ENCODE data around the gene ZFYVE26. TPM values are rescaled to one million over a fixed set of nuclear protein-coding genes. Genes with fewer than 3 reads are reported as not detected.
A peak's percentile ranks its signal among the peaks of the same experiment; 100 is the strongest.
"Not testable (repeated sequence)": the region's sequence is repeated elsewhere in the genome, so short reads cannot be mapped to it uniquely, and the experiment has no call there.

The ZFYVE26 gene
- total and polyA plus RNA-seq, 12 donors = 6.6 to 33.6 (median 22.1) TPM

- H3K4me1 ChIP-seq (replicated peaks in 1 of 2) = peaks cover 3 to 17% of the 10 kb centered on the region in 2 donors
- H3K36me3 ChIP-seq (replicated peaks in 1 of 2) = no peaks in the 10 kb centered on the region
- 27 to 49% (median 35%) methylated on average over 13 of the region's 13 CpGs for WGBS, 4 donors
- no peaks in the 10 kb centered on the region for H3K27me3 ChIP-seq
- no peaks in the 10 kb centered on the region for H3K9me3 ChIP-seq (replicated peaks in 1 of 3)
- DNase-seq = peak in 1 of 7 donors; percentile 23
- TF ChIP-seq POLR2A (IDR thresholded peaks at IDR 0.05) (no peak), CTCF (IDR thresholded peaks at IDR 0.05) (no peak)
- intact Hi-C loops (cut with DNase I) = no loop called here
- H3K4me3 ChIP-seq = peak overlapping the region in 2 of 4 donors; percentile 20 to 90
- H3K27ac ChIP-seq = peak overlapping the region in 1 of 5 donors; percentile 40
These were observed 4.1 kb upstream of the ZFYVE26 start for GRCh38 chr14:67820428-67820971.

GRCh38 chr14:67819563-67820421 is 3.4 kb upstream of the ZFYVE26 start, which contains the start of gene RAD51B:
RAD51B (plus strand) TSS chr14:67819779.
- DNase-seq = peak; percentile 84 to 96 (median 86)
- Histone ChIP-seq H3K27me3 (no peaks in the 10 kb centered on the region), H3K9me3 (replicated peaks in 1 of 3) (no peaks in the 10 kb centered on the region), H3K4me3 (peak within 1 kb of the TSS; percentile 20 to 90 (median 70)), H3K4me1 (replicated peaks in 1 of 2) (peaks cover 9 to 24% of the 10 kb centered on the region in 2 donors), H3K27ac (peak within 1 kb of the TSS in 3 of 5 donors; percentile 40 to 60 (median 51)), H3K36me3 (replicated peaks in 1 of 2) (no peaks in the 10 kb centered on the region)
- 0 to 2% (median 1%) methylated on average over 16 to 30 of the region's 30 CpGs for WGBS, 4 donors
- intact Hi-C loops (cut with DNase I) = no loop called here
- no peak for TF ChIP-seq POLR2A (IDR thresholded peaks at IDR 0.05)
- TF ChIP-seq CTCF (IDR thresholded peaks at IDR 0.05) = no peak

- peaks cover 9 to 24% of the 10 kb centered on the region in 2 donors for H3K4me1 ChIP-seq (replicated peaks in 1 of 2)
- H3K4me3 ChIP-seq; DNase-seq; H3K9me3 ChIP-seq (replicated peaks in 1 of 3); H3K27me3 ChIP-seq; H3K27ac ChIP-seq; H3K36me3 ChIP-seq (replicated peaks in 1 of 2); intact Hi-C loops (cut with DNase I): not testable (repeated sequence)
- WGBS, 4 donors = 90 to 98% (median 93%) methylated on average over 6 of the region's 6 CpGs
These were observed 2.1 kb upstream of the ZFYVE26 start for GRCh38 chr14:67818476-67818875.

GRCh38 chr14:67817750-67818438 is 1.5 kb upstream of the ZFYVE26 start:
- Histone ChIP-seq H3K9me3 (replicated peaks in 1 of 3) (no peaks in the 10 kb centered on the region), H3K4me3 (no peak overlapping the region), H3K27me3 (no peaks in the 10 kb centered on the region), H3K36me3 (replicated peaks in 1 of 2) (peaks cover 0 to 11% of the 10 kb centered on the region in 2 donors), H3K4me1 (replicated peaks in 1 of 2) (peaks cover 9 to 24% of the 10 kb centered on the region in 2 donors), H3K27ac (no peak overlapping the region)
- DNase-seq = peak in 1 of 7 donors; percentile 19
- intact Hi-C loops (cut with DNase I) = no loop called here
- TF ChIP-seq CTCF (IDR thresholded peaks at IDR 0.05) = no peak
- no peak for TF ChIP-seq POLR2A (IDR thresholded peaks at IDR 0.05)
- WGBS, 4 donors = 85 to 90% (median 87%) methylated on average over 14 of the region's 14 CpGs
